Thyroid gland (tissue), 4 donors: ENCODE results near the gene POFUT2. TPM values are rescaled to one million over a fixed set of nuclear protein-coding genes. Genes with fewer than 3 reads are reported as not detected.

ENCODE experiments used
- DNase-seq, 2 donors: peaks; one replicate each; pipeline ENCODE4 v3.0.0-alpha.2; 2019
- H3K27ac ChIP-seq, 3 donors: fragments of 200-600 bp; sonication (generic); 1 replicate in 2 of 3; 2 replicates in 1 of 3; pipeline ENCODE4 v1.5.1; 2016 to 2019; ENCODE audit warnings: mild to moderate bottlenecking in 1 of 3, moderate library complexity in 1 of 3
- H3K27me3 ChIP-seq: fragments of 200-600 bp; sonication (generic); one replicate; pipeline ENCODE4 v1.5.1; 2019
- H3K36me3 ChIP-seq, 2 donors: fragments of 200-600 bp; sonication (generic); one replicate each; pipeline ENCODE4 v1.5.1; 2016 to 2019
- H3K4me1 ChIP-seq, 2 donors: fragments of 200-600 bp; sonication (generic); one replicate each; pipeline ENCODE4 v1.5.1; 2017 to 2019
- H3K4me3 ChIP-seq, 3 donors: fragments of 200-600 bp; sonication (generic); replicated peaks in 1 of 3; 1 replicate in 2 of 3; 2 replicates in 1 of 3; pipeline ENCODE4 v1.5.1; 2016; ENCODE audit warnings: mild to moderate bottlenecking in 1 of 3
- H3K9me3 ChIP-seq: fragments of 200-600 bp; sonication (generic); one replicate; pipeline ENCODE4 v1.5.1; 2017
- POLR2A ChIP-seq, 2 donors: fragments of 450-650 bp; IDR thresholded peaks; one replicate each; pipeline ENCODE4 v1.6.1; 2017; ENCODE audit warnings: antibody characterized with exemption in 2 of 2, mild to moderate bottlenecking in 2 of 2, moderate library complexity in 1 of 2
- WGBS, 2 donors: methylation state at CpG; one replicate each; pipeline ENCODE4 v1.1.5; 2017; 5-methylcytosine and 5-hydroxymethylcytosine counted together
- intact Hi-C: fragments of 100-400 bp; cut with DNase I; formaldehyde crosslinking; loops from one replicate; pipeline ENCODE4 v1.15.1; 2023
- total RNA-seq, 4 donors: library from RNA; depleted of rRNA; stranded (reverse); fragments of >200 nt; gene quantifications; one replicate each; pipeline ENCODE4 v1.2.3, GENCODE V29; 2016
- TF ChIP-seq, protein P1 (sequence below), 6 experiments: fragments of 200-600 bp in 3 of 6; fragments of 450-650 bp in 3 of 6; sonication (generic) in 3 of 6; IDR thresholded peaks; one replicate each; pipeline ENCODE4 v1.5.1; 2016 to 2019; ENCODE audit warnings: antibody characterized with exemption in 6 of 6, mild to moderate bottlenecking in 2 of 6, inconsistent platforms in 1 of 6, moderate library complexity in 1 of 6

Gene POFUT2
- total RNA-seq, 4 donors from 2014 or later = 20.2 to 52.2 (median 40.5) TPM

DNA sequence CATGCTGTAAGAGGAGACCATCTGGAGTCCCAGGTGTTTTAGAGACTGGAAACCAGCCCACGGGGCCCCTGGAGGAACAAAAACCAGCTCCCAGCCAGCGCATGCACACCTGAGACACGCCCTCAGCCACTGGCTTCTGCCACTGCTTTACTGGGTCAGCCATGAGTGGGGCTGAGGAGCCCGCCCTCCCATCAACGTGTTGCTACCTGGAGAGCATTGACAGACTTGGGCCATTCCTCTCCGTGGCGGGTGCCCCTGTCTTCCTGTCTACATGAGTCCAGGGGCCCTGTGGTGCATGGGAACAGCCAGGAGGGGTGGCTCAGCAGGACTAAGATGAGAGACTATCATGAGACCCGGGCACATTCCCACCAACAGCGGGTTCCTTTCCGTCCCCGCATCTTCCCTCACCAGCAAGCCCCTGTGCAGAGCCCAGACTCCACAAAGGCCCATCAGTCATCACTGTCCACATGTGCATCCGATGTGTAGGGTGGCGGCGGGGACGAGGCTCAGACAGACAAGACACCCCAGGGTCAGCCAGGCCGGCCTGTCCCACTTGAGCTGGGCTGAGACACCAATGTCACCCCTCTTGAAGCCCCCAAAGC, 45.4 kb upstream of the POFUT2 start:
- no peak for TF ChIP-seq POLR2A (IDR thresholded peaks at IDR 0.05)
- TF ChIP-seq, protein P1, sequence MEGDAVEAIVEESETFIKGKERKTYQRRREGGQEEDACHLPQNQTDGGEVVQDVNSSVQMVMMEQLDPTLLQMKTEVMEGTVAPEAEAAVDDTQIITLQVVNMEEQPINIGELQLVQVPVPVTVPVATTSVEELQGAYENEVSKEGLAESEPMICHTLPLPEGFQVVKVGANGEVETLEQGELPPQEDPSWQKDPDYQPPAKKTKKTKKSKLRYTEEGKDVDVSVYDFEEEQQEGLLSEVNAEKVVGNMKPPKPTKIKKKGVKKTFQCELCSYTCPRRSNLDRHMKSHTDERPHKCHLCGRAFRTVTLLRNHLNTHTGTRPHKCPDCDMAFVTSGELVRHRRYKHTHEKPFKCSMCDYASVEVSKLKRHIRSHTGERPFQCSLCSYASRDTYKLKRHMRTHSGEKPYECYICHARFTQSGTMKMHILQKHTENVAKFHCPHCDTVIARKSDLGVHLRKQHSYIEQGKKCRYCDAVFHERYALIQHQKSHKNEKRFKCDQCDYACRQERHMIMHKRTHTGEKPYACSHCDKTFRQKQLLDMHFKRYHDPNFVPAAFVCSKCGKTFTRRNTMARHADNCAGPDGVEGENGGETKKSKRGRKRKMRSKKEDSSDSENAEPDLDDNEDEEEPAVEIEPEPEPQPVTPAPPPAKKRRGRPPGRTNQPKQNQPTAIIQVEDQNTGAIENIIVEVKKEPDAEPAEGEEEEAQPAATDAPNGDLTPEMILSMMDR (IDR thresholded peaks at IDR 0.05) = no peak
- no peak overlapping the region for H3K27ac ChIP-seq
- WGBS, 2 donors = 83 to 92% methylated on average over 15 to 16 of the region's 16 CpGs
- H3K4me3 ChIP-seq = no peak overlapping the region
- intact Hi-C loops = loop anchor here (10.0 kb wide), 1 partner anchor 92 kb away; no protein-coding TSS in a partner anchor
- H3K9me3 ChIP-seq = no peaks in the 10 kb centered on the region
- DNase-seq = no peak
- peaks cover 37 to 70% of the 10 kb centered on the region in 2 donors for H3K4me1 ChIP-seq
- no peaks in the 10 kb centered on the region for H3K27me3 ChIP-seq
- no peaks in the 10 kb centered on the region for H3K36me3 ChIP-seq

DNA sequence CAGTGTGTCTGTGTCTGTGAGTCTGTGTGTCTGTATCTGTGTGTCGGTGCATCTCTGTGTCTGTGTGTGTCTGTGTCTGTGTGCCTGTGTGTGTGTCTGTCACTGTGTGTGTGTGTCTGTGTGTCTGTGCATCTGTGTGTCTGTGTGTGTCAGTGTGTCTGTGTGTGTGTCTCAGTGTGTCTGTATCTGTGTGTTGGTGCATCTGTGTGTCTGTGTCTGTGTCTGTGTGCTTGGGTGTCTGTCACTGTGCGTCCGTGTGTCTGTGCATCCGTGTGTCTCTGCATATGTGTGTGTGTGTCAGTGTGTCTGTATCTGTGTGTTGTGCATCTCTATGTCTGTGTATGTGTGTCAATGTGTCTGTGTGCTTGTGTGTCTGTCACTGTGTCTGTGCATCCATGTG, 44.7 kb upstream of the POFUT2 start:
- Histone ChIP-seq H3K27ac (no peak overlapping the region), H3K4me1 (peaks cover 32 to 64% of the 10 kb centered on the region in 2 donors), H3K4me3 (no peak overlapping the region), H3K36me3 (no peaks in the 10 kb centered on the region), H3K27me3 (no peaks in the 10 kb centered on the region), H3K9me3 (no peaks in the 10 kb centered on the region)
- DNase-seq = no peak
- intact Hi-C loops = loop anchor here (10.0 kb wide), 1 partner anchor 92 kb away; no protein-coding TSS in a partner anchor
- WGBS, 2 donors = 93 to 97% methylated on average over 3 to 4 of the region's 4 CpGs
- no peak for TF ChIP-seq POLR2A (IDR thresholded peaks at IDR 0.05)
- TF ChIP-seq, protein P1 (IDR thresholded peaks at IDR 0.05) = no peak

DNA sequence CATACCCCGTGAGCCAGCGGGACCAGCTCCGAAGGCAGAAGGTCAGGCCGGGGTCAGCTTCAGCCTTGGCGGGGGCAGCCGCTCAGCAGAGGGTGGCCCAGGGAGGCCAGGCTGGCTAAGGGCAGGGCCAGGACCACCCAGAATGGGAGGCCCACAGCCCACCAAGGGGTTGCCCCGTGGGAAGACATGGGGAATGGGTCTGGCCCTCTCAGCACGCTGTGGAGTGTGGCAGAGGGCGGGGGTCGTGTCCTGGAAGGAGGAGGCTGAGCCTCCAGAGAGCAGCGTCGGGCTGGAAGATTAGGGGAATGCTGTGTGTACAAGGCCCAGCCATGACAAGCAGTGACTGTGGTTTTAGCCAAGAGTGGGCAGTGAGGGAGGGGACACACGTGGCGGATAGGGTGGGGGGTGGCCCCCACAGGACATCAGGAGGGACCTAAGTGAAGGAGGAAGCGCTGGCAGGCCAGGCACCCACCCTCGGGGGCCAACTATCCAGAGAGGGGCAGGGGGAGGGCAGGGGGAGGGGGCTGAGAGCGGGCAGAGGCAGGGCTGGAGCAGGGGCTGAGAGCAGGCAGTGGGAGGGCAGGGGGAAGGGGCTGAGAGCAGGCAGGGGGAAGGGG, 43.9 kb upstream of the POFUT2 start:
- TF ChIP-seq, protein P1 (IDR thresholded peaks at IDR 0.05) = no peak
- TF ChIP-seq POLR2A (IDR thresholded peaks at IDR 0.05) = no peak
- Histone ChIP-seq H3K4me3 (no peak overlapping the region), H3K27ac (no peak overlapping the region), H3K9me3 (no peaks in the 10 kb centered on the region), H3K27me3 (no peaks in the 10 kb centered on the region), H3K4me1 (peaks cover 24 to 56% of the 10 kb centered on the region in 2 donors), H3K36me3 (no peaks in the 10 kb centered on the region)
- WGBS, 2 donors = 70% methylated on average over 12 to 17 of the region's 17 CpGs
- DNase-seq = no peak
- intact Hi-C loops = loop anchor here (10.0 kb wide), 1 partner anchor 93 kb away; no protein-coding TSS in a partner anchor

DNA sequence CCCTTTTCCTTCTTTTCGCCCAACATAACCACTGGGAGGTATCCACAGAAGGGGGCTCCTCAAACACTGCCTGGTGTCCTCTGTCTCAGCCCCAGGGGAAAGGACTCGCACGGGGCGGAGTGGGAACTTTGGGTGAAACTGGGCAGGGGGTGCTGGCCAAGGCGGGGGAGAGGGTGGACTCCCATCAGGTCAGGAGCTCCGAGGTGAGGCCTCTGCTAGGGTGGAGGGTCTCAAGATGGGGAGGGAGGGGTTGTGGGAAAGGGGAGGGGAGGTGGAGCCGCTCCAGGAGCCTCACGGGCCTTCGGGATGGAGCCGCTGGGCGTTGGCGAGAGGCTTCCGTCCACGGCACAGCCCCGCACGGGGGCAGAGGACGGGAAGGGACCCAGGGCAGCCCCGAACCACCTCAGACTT, 43.2 kb upstream of the POFUT2 start:
- H3K9me3 ChIP-seq = no peaks in the 10 kb centered on the region
- WGBS, 2 donors = 94 to 97% methylated on average over 18 of the region's 18 CpGs
- H3K4me1 ChIP-seq = peaks cover 22 to 48% of the 10 kb centered on the region in 2 donors
- H3K27me3 ChIP-seq = no peaks in the 10 kb centered on the region
- no peak for DNase-seq
- no peak overlapping the region for H3K4me3 ChIP-seq
- no peaks in the 10 kb centered on the region for H3K36me3 ChIP-seq
- intact Hi-C loops = loop anchor here (10.0 kb wide), 1 partner anchor 94 kb away; no protein-coding TSS in a partner anchor
- TF ChIP-seq POLR2A (IDR thresholded peaks at IDR 0.05) = no peak
- TF ChIP-seq, protein P1 (IDR thresholded peaks at IDR 0.05) = no peak
- peak overlapping the region; percentile 81 to 91 (median 85) for H3K27ac ChIP-seq
